ENCODE results near the gene CLIP2.

GRCh38 chr7:74455291-74455804, 166.1 kb downstream of the CLIP2 start:
- TF ChIP-seq TCF7L2 (IDR thresholded peaks at IDR 0.05; ENCODE audit: borderline replicate concordance, low read depth, low read length) (no peak), ZBTB11 (tag by site-specific recombination; conservative IDR thresholded peaks at IDR 0.05; ENCODE audit: low read depth) (no peak), ZNF571 (tag by site-specific recombination; IDR thresholded peaks at IDR 0.05) (no peak), CTCF (tag by site-specific recombination; IDR thresholded peaks at IDR 0.05) (no peak), ZNF621 (tag by site-specific recombination; IDR thresholded peaks at IDR 0.05) (no peak), ZNF596 (tag by site-specific recombination; IDR thresholded peaks at IDR 0.05) (no peak)

Measured in HEK293 (cell line).